ENCODE results near the gene CNN3.

DNA sequence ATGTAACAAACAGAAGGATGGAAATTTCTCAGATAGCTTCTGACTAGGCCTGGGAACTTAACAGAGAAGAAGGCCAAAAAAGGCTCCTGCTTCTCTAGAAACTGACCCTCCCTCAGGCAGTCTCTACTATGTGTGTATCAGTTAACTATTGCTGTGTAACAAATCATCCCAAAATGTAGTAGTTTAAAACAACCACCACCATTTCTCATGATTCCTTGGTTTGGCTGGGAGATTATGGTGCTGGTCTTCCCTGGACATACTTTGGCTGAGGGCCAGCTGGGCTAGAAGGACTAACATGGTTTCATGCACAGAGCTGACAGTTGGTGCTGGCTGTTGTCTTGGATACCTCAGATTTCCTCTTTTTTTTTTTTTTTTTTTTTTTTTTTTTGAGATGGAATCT, 26.2 kb upstream of the CNN3 start:
- TF ChIP-seq, protein P1, sequence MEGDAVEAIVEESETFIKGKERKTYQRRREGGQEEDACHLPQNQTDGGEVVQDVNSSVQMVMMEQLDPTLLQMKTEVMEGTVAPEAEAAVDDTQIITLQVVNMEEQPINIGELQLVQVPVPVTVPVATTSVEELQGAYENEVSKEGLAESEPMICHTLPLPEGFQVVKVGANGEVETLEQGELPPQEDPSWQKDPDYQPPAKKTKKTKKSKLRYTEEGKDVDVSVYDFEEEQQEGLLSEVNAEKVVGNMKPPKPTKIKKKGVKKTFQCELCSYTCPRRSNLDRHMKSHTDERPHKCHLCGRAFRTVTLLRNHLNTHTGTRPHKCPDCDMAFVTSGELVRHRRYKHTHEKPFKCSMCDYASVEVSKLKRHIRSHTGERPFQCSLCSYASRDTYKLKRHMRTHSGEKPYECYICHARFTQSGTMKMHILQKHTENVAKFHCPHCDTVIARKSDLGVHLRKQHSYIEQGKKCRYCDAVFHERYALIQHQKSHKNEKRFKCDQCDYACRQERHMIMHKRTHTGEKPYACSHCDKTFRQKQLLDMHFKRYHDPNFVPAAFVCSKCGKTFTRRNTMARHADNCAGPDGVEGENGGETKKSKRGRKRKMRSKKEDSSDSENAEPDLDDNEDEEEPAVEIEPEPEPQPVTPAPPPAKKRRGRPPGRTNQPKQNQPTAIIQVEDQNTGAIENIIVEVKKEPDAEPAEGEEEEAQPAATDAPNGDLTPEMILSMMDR (IDR thresholded peaks at IDR 0.05), result no peak
- TF ChIP-seq POLR2A (IDR thresholded peaks at IDR 0.05), result no peak
